Measurements from ENCODE around the gene CDA. TPM values are rescaled to one million over a fixed set of nuclear protein-coding genes. Genes with fewer than 3 reads are reported as not detected.

Gene CDA
- total and polyA plus RNA-seq, 10 of the 15 experiments (the other 5 are each of a cell fraction or from before 2014, with no cell fraction given): not detected

- TF ChIP-seq ZNF592 (IDR thresholded peaks at IDR 0.05) (no peak), EZH2 (IDR thresholded peaks at IDR 0.05; ENCODE audit: borderline replicate concordance, control insufficient read depth, low read depth, low read length) (no peak), CHD4 (IDR thresholded peaks at IDR 0.05) (no peak; the same call in 1 of the 2 replicates), NFYB (IDR thresholded peaks at IDR 0.05; ENCODE audit: insufficient read depth, low read depth, low read length) (peak; percentile 97), MEF2B (IDR thresholded peaks at IDR 0.05; ENCODE audit: partially characterized antibody, poor library complexity, severe bottlenecking) (no peak), GABPA (IDR thresholded peaks at IDR 0.05; ENCODE audit: low read depth) (peak; percentile 96), SRF (IDR thresholded peaks at IDR 0.05; ENCODE audit: low read depth in 2 of 2, low read length in 2 of 2) (peak; percentile 88 to 91), CBX3 (IDR thresholded peaks at IDR 0.05; ENCODE audit: borderline replicate concordance, low read depth) (no peak), BACH1 (IDR thresholded peaks at IDR 0.05; ENCODE audit: borderline replicate concordance) (peak; percentile 63; the same call in 1 of the 2 replicates), RUNX3 (IDR thresholded peaks at IDR 0.05; ENCODE audit: low read length) (no peak; the same call in 1 of the 2 replicates), EED (IDR thresholded peaks at IDR 0.05; ENCODE audit: low read depth) (no peak), RFX5 (IDR thresholded peaks at IDR 0.05; ENCODE audit: low read depth, low read length) (peak; percentile 66), NR2C1 (IDR thresholded peaks at IDR 0.05) (peak; percentile 96), TAF1 (IDR thresholded peaks at IDR 0.05; ENCODE audit: borderline replicate concordance, low read depth, low read length) (peak; percentile 59; the same call in 1 of the 2 replicates)
- TF ChIP-seq, protein P1, sequence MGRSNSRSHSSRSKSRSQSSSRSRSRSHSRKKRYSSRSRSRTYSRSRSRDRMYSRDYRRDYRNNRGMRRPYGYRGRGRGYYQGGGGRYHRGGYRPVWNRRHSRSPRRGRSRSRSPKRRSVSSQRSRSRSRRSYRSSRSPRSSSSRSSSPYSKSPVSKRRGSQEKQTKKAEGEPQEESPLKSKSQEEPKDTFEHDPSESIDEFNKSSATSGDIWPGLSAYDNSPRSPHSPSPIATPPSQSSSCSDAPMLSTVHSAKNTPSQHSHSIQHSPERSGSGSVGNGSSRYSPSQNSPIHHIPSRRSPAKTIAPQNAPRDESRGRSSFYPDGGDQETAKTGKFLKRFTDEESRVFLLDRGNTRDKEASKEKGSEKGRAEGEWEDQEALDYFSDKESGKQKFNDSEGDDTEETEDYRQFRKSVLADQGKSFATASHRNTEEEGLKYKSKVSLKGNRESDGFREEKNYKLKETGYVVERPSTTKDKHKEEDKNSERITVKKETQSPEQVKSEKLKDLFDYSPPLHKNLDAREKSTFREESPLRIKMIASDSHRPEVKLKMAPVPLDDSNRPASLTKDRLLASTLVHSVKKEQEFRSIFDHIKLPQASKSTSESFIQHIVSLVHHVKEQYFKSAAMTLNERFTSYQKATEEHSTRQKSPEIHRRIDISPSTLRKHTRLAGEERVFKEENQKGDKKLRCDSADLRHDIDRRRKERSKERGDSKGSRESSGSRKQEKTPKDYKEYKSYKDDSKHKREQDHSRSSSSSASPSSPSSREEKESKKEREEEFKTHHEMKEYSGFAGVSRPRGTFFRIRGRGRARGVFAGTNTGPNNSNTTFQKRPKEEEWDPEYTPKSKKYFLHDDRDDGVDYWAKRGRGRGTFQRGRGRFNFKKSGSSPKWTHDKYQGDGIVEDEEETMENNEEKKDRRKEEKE (IDR thresholded peaks at IDR 0.05): no peak
- TF ChIP-seq, protein P2, sequence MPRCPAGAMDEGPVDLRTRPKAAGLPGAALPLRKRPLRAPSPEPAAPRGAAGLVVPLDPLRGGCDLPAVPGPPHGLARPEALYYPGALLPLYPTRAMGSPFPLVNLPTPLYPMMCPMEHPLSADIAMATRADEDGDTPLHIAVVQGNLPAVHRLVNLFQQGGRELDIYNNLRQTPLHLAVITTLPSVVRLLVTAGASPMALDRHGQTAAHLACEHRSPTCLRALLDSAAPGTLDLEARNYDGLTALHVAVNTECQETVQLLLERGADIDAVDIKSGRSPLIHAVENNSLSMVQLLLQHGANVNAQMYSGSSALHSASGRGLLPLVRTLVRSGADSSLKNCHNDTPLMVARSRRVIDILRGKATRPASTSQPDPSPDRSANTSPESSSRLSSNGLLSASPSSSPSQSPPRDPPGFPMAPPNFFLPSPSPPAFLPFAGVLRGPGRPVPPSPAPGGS (IDR thresholded peaks at IDR 0.05; ENCODE audit: borderline replicate concordance, insufficient read depth, low read depth, low read length, poor library complexity, severe bottlenecking): no peak
These were observed 72.6 kb downstream of the CDA start, which contains the start of gene DDOST (continued) for GRCh38 chr1:20661207-20662109.
